ENCODE measurements around the gene PDZK1IP1.
"Not testable (repeated sequence)": the region's sequence is repeated elsewhere in the genome, so short reads cannot be mapped to it uniquely, and the experiment has no call there.

The PDZK1IP1 gene

GRCh38 chr1:47195981-47196380, 6.1 kb upstream of the PDZK1IP1 start:
- not testable (repeated sequence) for DNase-seq

- DNase-seq: no peak
Measured at GRCh38 chr1:47194311-47194710, 4.5 kb upstream of the PDZK1IP1 start.

DNA sequence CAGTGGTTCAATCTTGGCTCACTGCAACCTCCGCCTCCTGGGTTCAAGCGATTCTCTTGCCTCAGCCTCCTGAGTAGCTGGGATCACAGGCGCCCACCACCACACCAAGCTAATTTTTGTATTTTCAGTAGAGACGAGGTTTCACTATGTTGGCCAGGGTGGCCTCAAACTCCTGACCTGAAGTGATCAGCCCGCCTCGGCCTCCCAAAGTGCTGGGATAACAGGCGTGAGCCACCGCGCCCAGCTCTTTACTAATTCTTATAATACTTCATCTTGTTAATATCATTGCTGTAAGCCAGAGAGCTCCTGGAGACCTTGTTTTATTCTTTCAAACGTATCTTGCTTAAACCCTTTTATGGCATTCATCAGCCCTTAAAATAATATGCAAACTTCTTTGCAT, 3.7 kb upstream of the PDZK1IP1 start:
- DNase-seq: not testable (repeated sequence)

DNA sequence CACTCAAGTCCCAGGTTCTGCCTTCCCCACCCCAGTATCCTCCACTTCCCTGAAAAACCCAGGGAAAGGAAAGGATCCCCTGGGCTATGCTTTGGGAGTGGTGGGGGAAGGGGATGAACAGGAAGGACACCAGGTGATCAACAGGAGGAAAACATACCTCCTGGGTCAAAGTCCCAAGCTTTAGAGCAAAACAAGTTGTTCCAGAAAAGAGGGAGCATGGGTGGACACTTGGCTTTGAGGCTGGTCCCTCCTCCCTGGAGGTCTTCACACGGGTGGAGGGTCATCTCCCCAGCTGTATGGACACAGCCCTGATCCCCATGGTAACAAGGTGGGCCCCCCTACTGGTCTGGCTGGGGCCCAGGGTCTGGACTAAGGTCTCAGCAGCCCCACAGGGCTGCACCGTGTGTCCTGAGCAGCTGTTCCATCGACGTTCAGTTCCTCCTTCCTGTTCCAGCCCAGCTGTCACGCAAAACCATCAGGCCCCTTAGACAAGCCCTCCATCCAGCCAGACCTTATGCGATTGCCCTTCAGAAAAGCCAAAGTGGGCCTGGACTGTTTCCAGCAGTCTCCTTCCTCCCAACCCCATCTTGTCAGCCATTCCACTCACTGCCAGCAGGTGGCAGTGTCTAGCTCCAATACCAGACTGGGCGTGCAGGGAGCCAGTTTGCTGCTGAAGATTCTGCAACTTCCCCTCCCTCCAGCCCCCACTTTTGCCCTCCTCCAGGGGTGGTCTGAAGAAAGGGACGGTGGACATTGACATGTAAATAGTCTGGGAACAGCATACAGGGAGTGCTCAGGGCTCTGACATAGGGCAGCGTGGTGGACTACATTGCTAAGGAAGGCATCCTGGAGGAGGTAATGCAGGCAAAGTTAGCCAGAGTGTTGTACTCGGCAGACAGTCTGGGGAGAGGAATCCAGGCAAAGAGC, 2.9 kb upstream of the PDZK1IP1 start:
- peak; percentile 30 to 36 for DNase-seq

DNA sequence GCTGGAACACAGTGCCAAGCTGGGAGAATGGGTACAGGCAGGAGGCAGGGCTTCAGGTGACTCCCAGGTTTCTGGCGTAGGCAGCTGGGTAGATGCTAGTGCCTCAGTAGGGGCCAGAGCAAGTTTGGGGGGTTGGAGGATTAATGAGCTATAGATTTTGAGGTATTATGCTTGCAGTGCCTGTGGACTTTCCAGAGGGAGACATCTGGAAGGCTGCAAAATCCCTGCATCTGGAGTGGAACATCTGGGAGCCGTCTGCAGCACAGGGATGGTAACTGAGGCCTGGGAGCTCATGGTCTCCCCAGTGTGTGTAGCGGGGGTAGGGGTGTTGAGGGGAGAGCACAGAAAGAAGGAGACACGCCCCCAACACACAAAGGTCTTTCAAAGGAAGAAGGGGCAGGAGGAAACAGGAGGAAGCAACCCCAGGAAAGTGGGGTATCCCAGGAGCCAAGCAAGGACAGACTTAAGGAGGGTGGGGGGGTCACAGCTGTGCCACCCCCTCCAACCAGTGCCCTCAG, 2.2 kb upstream of the PDZK1IP1 start:
- DNase-seq: no peak

GRCh38 chr1:47190857-47191256, 1.0 kb upstream of the PDZK1IP1 start:
- DNase-seq: no peak

DNA sequence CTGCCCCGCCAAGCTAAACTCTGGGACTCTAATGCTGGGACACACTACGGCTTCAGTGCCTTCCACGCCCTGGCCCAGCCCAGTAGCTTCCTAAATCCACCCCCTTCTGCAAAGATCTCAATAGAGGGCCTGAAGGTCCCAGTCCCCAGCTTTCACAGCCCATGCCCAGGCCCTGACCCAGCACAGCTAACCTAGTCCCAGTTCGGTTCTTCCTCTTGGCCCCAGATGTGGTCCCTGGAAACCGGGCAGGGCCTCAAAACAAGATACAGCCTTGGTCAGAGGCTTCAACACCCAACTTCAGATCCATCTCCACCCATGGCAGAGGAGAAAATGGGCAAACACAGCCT, 646 bp upstream of the PDZK1IP1 start:
- no peak for DNase-seq

DNA sequence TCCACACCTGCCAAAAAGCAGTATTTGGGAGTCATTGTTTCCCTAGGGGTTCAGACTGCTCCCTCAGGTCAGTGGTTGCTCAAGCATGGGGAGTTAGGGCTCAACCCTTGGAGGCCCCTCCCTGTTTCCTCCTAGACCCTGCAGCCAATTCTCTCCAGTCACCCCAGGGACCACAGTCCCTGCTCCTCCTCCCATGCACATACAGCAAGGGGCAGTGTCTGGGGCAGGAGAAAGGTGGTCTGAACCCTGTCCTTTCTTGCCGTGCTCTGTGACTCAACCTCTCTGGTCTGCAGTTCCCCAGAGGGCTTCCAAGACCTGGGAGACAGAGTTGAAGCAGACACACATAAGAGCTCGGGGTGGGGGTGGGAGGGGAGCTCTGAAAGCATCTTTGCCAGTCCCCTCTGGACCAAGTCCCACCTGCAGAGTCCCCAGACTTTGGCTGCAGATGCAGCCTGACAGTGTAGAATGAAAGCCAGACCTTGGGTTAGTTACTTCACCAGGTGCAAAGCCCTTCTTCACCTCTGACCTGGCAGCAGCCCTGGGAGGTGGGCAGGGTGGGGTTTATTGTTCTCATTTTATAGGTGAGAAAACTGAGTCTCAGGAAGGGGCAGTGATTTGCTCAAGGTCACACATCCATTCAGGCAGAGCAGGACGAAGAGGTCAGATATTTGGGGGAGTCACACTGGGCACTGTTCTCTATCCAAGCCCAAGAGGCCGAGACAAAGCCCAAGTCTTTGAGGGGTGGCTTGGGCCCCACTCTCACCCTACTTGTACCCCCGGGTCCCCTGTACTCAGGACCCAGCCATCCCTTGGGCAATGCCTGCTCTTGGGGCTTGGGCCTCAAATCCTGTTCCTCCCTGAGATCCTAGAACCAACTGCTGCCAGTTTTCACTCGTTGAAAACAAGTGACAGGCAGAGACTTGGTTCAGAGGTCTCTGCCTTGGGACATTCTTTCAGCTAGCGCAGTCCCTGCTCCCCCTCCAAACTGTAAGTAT, 748 bp downstream of the PDZK1IP1 start:
- no peak for DNase-seq

DNA sequence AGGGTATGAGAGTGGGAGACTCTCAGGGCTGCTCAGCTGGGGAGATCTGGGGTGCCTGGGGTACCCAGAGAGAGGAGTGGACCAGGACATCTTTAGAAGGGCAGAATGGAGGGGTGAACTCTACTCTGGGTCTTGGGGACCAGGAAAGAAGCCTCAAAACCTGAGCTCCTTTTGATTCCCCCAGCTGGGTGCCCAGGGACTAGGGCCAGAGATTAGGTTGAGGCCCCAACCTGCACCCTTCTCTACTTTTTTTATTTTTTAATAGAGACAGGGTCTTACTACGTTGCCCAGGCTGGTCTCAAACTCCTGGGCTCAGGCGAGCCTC, 1.9 kb downstream of the PDZK1IP1 start:
- DNase-seq: no peak

DNA sequence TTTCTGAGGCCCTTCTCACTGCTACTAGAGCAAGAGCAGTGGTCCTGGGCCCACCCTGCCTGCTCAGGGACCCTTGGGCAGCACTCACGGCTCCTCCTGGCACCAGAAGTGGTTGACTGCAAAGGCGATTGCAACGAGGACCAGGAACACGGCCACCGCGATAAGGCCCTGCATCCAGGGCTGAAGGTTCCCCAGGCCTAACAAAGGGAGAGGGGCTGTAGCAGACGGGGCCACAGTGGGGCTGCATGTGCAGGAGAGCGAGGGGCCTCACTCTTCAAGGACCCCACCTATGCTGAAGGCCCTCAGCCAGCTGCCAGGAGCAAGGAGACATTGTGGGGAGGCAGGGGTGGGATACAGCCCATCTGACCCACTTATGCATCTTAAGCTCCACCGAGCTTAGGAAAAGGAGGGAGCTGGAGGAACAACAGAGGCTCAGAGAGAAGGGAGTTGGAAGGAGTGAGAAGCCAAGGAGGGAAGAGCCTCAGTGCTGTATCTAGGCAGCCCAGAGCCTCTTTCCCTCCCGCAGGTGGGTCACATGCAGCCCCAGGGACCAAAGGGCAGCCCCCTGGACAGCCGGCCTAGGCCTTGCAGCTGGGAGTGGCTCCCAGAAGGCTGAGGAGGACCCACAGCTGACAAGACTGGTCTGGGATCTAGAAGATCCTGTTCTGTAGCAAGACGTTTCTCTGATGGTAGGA, 2.5 kb downstream of the PDZK1IP1 start:
- DNase-seq: no peak

- DNase-seq: no peak
Measured at GRCh38 chr1:47186267-47187185, 3.3 kb downstream of the PDZK1IP1 start.

GRCh38 chr1:47184822-47185677, 4.8 kb downstream of the PDZK1IP1 start:
- no peak for DNase-seq

GRCh38 chr1:47184090-47184821, 5.6 kb downstream of the PDZK1IP1 start:
- no peak for DNase-seq

DNA sequence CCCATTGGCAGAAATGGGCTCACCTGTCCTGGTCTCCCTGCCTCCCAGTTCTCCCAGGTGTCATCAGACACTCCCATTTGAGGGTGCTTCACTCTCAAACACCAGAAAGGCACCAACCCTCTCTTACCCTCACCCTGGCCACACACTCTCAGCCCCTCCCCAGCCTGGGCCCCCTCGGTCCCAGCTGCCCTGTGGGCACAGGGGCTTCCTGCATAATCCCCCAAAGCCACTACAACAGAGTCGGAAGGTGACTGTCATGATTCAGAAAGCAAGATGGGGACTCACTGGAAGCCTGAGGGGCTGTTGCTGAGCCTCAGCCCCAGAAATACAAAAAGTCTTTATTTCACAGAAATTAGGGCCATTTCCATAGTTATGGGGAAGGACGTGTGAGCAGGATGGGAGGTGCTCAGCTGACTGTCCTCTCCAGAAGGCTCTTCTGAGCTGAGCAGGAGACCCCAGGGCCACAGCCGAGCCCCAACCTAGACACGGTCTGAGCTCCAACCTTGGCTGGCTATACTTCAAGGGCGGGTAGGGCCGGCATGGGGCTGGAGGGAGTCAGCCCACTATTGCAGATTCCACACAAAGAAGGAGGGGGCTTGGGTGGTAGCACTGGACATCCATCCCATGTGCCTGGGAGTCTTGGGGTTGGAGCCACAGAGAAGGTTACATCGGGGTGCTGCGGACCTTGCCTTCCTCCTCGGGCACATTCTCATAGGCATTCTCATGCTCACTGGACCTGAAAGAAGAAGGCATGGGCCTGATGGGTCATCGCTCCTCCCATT, 6.3 kb downstream of the PDZK1IP1 start:
- no peak for DNase-seq

- DNase-seq: no peak
Measured at GRCh38 chr1:47182676-47183235, 7.1 kb downstream of the PDZK1IP1 start.

DNA sequence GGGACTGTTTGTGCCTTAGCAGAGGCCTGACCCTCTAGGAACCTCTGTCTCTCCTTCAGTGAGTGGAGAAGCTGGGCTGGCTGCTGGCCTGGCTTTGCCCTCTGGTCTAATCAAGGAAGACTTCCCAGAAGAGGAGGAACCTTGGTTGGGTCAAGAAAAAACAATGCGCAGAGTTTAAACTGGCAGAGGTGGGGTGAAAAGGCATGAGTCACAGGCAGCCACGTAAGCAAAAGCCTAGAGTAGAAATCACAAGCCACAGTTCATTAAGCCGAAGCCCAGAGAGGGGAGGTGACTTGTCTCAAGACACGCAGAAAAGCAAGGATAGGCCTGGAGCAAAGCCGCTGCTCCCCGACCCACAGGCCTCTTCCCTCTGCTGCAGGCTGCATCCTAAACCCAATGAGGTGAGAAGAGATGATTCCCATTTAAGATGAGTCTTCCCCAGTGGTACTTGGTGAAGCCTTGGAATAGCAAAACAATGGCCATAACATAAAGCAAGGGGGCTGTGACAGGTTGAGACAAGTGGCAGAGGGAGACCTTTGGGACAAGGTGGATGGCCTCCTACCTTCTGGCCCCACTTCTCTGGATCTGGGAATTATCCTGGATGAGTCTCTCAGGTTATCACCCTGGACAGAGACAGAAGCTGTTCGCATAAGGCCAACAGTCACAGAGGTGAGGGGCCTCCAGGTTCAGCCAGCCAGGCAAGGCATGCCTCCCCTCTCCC, 7.7 kb downstream of the PDZK1IP1 start:
- DNase-seq: no peak

GRCh38 chr1:47181095-47181954, 8.5 kb downstream of the PDZK1IP1 start:
- no peak for DNase-seq
